EL (cell line): ENCODE data around the gene LYL1.
A peak's percentile ranks its signal among the peaks of the same experiment; 100 is the strongest.

Source experiments
- DNase-seq: peaks from one replicate; pipeline ENCODE4 v3.0.0-alpha.2; 2016

Gene LYL1

DNA sequence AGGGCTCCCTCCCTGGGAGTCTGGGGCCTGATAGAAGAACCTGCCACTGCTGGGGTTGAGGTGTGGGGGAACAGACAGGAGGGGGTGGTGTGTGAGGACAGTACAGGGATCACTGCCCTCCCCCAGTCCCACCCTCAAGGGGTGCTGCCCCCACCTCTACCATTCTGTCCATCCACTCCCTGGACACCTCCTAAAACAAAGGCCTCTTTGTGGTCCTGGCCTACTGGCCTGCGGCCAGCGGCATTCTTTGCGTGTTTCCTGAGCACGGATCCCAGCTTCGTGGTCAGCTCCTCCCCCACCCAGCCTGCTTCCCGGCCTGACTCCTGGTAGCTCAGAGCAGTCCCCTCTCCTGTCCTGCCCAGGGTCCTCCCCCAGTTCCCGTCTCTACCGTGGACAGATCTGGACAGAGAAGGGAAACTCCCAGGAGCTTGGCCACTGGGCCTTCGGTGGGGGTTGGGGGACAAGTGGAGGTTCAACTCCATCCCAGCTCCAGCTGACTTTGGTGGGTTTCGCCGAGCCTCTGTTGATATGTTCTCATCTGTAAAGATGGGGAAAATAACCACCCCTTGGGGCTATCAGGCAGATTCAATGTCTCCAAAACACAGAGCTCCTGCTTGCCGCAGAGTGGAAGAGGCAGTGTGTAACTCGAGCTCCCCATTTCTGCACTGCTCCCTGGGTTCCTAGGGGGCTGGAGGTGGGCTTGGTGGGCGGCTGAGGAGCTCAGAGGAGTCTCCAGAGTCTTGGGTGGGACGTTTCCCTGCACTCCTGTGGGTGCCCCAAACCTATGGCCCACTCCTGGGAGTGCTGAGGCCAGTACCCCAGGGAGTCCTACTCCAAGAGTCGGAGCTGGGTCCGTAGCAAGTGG lies 48.7 kb downstream of the LYL1 start:
- DNase-seq = peak; percentile 98

GRCh38 chr19:13053238-13053637 lies 49.4 kb downstream of the LYL1 start:
- DNase-seq = no peak

DNA sequence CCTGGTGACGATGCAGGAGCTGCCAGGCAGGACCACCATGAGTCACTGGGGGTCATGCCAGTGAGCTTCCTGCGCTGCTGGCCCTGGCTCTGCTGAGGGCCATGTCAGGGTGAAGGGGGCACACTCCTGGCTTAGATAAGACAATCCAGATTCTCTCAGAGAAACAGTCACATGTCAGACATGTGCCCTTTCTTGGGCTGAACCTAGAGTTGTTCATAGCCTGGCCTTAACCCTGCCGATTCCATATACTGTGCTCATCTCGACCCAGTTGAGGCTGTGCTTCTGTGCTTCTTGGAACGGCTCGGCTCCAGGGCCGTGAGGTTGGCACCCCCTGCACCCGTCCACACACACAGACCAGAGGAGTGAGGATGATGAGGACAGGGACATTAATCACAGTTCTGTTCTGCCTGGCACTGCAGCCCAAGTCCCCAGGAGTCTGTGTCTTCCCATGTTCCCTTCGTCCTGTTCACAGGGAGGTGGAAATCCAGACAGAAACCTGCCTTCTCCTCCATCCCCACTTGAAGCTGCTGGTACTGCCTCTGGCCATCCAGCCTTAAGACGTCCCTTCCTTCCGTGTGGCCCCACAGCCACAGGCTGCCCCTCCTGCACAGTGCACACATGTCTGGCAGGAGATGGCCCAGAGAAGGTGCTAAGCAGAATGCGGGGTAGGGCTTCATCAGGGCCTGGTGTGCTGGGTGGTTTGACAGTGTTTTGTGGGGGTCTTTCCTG lies 50.0 kb downstream of the LYL1 start:
- DNase-seq = no peak

DNA sequence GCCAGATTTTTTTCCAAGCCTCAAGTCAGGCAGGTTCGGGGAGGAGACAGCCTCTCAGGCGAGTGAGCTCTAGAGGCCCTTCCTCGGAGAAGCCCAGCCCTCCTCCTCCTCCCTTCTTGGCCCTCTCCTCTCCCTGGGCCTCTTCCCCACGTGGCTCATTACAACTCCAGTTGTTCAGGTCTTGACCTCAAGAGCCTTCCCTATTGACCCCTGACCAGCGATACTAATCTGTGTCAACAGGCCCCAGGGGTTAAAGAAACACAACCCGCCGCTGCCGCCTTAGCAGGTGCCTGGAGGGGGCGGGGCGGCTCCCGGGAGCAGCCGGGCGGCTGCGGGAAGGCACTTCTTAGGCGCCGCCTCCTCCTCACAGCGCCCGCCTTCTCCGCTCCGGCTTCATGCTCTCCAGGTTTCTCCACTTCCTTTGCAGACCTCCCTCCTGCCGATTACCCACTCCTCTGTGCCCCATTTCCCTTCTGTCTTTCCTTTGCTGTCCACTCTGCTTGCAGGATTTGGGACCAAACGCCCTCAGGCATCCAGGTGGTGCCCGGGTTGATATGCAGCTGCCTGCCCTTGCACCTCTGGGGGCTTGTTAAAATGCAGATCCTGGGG lies 51.0 kb downstream of the LYL1 start:
- DNase-seq = peak; percentile 43

- no peak for DNase-seq
These were observed 52.4 kb downstream of the LYL1 start for GRCh38 chr19:13050274-13050673.
